Renal cortex interstitium (tissue), 11 donors: ENCODE measurements around the gene ATP10A. TPM values are rescaled to one million over a fixed set of nuclear protein-coding genes. Genes with fewer than 3 reads are reported as not detected.

ENCODE experiments used
- DNase-seq, 11 donors: peaks; one replicate each; pipeline ENCODE4 v3.0.0-alpha.2; 2013; ENCODE audit warnings: low read depth in 9 of 11, low spot score in 4 of 11; ENCODE audit errors: extremely low read depth in 1 of 11
- polyA plus RNA-seq, 3 donors: library from polyadenylated mRNA; unstranded; fragments of 120-200 nt; gene quantifications; one replicate each; pipeline ENCODE4 v1.2.1, GENCODE V29; 2013; ENCODE audit not compliant: insufficient read length in 3 of 3

The ATP10A gene
- polyA plus RNA-seq, 3 donors = 2.1 to 5.3 (median 2.9) TPM

DNA sequence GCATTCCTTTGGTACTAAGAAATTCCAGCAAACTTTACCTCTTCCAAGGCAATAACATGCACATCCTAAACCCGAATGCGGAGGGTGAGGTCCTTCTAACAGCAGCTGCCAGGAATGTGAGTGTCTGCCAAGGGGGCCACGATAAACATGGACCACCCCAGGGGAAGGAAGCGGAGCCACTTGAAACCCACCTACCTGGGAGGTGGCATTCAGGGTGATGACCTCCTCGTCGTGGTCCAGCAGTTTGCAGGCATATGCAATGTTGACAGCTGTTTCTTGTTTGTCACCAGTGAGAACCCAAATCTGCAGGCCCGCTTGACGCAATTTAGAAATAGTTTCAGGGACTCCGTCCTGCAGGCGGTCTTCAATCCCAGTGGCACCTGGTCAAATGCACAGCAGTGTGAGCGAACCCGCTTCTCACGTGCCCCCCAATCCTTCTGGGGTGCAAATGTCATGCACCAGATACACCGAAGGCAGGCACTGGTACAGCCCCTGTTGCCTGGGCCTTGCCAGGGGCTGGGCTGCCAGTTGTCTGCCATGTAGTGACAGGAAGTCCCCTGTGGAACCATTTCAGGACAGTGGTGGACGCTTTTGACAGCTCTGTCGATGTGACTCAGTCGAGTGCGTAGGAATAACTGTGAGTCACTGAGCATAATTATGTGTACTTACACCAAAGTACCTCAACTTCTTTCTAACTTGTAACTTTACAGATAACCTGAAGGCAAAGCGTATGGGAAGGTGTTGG is 161.2 kb downstream of the ATP10A start:
- DNase-seq = no peak

DNA sequence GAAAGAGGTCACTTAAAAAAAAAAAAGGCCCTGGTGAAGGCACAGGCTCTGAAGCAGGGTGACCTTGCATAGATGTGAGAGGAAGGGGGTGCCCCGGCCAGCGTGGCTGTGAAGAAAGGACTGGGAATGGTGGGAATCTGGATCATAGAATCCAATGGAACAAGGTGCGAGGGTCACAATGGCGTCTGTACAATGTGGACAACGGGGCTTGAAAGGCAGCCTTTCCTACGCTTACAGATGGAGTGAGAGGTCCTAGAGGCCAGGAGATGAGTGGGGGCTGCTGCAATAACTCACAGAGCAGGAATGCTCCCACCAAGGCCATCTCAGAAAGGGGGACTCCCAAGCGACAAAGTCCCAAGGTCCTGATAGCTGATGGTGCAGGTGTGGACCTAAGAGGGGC is 162.2 kb downstream of the ATP10A start:
- no peak for DNase-seq

DNA sequence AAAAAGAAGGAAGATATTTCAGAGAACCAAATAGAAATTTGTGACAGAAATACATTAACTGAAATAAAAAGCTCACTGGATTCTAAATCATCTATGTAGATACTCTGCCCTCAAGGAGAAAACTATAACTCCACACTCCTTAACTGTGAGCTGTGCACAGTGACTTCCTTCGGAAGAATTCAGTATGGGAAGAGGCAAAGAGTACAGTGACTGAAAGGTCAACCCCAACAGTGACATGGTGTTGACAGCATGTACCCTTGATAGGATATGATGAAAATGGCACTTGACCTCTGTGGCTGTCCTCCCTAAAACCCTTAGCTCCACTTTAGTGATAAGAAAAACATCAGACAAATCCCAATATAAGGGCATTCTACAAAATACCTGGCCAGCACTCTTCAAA is 165.5 kb downstream of the ATP10A start:
- no peak for DNase-seq

DNA sequence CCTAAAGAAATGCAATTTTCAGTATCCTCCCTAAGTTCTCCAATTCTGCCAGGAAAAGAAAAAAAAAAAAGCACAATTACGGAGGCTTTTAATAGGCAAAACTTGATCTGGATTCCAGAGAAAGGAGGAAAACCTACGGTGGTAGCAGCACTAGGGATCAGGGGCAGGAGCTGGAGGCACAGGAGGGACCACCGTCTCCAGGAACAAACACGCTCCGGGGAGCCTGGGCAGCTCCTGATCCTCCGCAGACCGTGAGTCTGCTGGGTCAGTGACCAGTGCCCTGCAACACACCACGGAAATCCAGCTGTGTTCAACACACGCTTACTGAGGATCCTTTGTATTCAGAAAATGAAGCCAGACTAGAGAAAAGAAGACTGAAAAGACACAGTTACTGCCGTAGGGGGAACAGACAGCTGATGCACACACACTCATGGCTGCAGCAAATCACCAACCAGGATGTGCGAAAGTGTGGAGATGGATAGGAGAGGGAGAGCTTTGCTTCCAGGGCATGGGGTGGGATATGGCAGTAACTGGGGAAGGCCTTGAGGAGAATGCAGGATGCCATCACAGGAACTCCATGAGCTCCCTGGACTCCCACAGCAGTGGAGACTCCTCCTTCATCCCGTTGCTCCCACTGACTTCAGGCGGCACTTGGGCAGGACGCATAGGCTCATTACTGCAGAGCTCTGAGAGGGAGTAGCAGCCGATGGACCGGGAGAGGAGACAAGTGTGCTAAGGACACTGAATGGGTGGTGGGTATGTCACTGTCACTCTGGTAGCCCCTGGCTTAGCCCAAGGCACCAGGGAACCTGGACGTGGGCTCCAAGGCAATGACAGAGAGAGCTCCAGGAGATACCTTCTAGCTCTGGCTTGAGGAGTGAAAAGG is 167.0 kb downstream of the ATP10A start:
- DNase-seq = no peak

DNA sequence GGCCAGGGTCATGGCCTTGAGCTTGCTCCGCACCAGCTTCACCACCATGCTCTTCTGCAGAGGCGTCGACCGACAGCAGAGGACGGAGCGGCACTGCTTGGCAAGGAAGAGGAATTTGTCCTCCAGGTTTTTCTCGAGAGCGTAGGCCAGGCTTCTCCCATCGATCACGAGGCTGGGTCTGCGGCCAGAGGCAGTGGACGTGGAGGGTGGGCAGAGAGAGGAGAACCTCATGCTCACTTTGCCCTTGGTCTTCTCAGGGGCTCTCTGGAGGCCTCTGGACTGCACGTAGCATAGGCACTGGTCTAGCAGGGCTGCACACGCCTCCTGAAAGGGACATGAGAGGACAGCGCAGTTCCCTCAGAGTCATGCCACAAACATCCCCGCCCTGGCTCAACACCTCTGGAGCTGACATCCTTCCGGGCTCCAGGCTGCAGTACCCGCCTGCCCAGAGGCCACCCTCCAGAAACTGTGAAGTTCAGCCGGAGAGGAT is 168.3 kb downstream of the ATP10A start:
- no peak for DNase-seq

DNA sequence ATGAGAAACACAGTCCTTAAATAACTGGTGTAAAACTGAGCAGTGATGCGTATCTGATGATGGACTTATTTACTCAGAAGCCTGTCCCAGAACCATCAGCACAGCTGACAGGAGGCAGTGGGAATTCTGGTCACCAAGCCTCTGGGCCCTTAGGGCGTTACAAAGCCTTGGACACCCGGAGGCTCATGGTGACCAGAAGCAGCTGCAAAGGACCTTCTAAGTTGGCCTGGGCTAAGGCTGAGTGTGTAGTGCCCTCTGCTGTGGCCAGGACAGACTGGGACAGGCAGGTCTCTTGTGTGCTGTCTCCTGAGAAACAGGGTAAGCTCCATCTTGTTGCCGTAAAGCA is 168.9 kb downstream of the ATP10A start:
- DNase-seq = no peak

DNA sequence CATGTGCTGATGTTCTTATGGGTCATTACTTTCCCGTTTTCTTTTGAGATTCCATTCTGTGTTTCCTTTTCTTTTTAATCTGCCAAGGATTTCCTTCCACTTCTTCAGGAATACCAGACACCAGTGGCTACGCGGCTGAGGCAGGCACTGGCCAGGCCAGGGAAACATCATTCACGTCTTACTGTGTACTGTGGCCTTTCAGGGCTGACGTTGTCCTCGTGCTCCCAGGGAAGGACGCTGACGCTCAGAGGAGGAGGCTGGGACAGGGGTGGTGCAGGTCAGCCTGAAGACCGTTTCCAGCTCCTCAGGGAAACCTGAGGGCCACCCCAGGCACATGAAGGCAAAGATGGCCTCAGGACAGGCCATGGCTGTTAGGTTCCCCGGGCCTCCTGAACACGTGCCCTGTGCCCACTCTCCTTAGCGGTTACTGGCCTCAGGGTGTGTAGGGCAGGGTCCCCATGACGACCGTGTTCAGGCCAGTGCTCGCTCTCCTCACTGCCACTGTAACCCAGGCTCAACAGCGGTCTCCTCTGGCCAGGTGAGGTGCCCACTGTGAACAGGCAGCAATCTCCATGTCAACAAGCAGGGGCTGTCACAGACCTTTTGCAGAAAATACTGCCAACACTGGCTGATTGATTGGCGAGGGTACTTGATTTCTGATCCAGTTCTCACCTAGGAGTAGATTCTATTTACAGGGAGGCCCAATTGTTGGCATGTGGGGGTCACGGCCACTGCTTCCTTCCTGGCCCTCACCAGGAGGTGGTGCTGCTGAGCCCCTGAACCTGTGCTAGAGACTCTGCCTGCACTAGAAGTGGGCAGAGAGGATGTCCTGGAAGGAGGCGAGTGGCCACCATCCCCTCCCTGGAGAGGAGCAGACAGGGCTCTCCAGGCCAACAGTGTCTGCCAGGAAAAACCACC is 169.5 kb downstream of the ATP10A start:
- no peak for DNase-seq

DNA sequence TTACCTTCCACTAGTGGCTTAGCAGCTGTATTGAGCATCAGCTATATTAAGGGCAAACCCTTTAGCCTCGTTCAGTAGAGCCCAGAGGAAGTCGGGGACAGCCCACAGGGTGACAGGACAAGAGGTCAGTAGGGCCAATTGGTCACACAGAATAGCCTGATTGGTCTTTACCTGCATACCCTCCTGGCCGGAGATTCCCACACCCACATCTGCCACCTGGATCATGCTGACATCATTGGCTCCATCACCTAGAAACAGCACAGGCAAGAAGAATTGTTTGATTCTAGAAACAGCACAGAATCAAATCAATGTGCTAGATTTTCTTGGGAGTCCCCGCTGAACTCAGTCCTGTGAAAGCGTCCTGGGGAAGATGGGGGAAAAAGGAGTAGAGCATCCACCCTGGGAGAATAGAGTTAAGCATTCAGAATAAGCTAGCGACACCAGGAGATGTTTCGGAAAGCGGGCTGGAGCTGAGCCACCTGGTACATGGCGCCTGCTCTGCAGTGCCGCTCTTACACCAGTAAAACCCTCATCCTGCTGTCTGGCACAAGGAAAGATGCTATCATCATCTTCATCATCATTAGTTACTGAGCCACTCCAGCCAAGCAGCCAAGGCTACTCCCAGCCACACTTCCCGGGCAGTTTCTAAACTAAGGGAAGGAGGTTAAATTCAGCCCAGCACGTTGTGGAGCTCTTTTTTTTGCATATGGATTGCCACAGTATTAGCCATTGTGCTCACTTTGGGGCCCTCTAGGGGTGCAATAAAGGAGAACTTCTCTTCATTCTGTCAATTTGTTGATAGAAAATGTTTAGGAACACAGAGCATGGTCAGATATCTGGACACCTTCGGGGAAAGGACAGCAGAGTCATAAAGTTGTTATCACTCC is 171.3 kb downstream of the ATP10A start:
- DNase-seq = no peak

DNA sequence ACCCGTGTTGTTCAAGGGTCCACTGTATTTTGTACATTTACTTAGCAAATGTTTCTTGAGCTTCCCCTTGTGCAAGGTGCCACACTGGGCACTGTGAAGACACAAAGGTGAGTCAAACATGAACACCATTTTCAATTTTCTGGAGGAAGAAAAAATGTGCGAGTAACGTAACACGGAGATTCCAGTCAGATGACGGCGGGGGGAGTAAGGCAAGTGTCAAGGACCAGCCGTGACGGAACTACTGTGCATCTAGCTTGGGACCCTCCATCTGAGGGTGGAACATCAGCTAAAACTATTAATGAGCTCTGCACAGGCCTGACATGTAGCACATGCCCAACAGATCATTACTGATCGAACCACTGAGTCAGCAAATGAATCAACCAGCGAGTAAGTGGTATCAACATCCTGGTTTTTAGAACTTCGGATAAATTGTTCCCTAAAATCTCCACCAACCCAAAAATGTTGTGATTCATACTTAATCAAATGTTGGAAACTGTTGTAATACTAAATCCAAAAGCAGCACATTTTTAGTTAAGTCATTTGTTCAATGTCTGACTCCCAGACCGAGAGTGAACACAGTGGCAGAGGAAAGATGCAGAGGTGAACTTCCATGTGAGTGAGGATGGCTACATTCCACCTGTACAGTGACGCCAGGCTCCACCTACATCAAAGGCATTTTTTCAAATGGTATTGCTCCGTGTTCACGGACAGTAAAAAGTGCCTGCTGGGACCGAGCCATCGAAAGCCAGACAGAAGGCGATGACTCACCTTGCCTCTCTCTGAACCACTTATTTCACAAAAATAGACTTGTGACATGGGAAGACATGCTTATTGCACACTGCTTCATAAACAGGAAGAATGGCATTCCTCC is 172.2 kb downstream of the ATP10A start:
- no peak for DNase-seq

DNA sequence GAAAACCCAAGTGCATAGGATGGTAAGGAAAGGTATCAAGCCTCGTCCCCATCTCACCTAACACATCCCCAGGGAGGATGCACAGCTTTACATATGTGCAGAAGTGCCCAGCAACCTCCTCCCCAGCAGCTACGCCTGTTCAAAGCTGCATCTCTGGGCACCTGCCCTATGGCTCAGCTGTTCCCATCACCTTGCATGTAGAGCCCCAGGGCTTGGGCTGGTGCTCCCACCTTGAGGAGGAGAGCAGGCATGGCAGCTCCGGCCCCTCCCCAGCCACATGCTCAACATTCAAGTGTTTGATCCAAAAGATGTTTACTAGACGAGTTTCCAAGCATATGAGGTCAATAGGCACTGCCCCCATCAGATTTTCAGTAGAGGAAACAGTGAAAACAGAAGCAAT is 173.5 kb downstream of the ATP10A start:
- no peak for DNase-seq

DNA sequence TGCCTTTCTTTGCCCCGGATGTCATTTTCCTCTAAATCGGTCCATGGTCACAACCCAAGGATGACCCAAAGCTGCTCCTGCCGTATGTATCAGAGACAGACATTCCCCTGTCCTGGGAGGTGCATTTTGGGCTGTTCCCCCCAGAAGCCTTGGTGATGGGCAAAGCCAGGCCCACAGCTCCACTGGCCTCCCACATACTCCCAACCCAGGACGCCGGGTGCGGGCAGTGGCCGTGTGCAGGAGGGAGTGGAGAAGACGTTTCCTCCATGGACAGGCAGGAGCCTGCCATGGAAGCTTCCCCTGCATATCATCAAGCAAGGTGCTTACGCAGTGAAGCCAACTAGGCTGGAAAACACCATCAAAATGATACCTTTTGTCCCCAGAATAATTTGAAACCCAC is 175.0 kb downstream of the ATP10A start:
- DNase-seq = no peak

DNA sequence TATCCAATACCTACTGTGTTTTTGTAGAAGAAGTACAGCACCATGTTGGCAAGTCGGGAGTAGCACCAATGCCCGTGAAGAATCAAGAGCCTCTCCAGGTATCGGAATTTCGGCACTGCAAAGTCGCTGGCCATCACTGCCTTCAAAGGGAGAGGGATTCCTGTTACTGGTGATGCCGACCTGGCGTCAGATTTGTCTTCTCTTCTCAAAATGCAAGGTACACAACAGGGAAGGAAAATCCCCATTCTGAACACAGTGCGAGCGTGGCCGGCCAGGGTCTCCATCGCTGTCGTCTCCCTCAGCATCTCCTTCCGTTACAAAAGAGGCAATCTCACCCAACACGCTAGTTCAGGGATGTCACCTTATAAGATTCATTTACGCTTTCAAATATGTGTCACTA is 175.4 kb downstream of the ATP10A start:
- no peak for DNase-seq

DNA sequence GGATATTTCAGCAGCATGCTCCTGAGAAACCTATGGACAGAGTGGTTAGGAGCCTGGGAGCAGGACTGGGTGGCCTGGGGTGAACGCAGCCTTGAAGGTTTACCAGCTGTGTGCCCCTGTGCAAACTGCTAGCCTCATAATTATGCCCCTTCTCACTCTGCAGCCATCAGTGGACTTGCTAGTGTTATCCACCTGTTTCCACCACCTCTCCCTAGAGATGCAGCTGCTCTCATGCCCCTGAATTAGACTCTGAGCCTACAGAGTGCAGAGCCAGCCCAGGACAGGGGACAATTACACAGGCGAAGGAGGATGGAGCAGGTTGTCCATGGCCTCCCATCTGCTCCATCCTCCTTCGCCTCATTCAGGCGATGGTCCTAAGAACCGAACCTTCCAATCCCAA is 175.9 kb downstream of the ATP10A start:
- DNase-seq = no peak

DNA sequence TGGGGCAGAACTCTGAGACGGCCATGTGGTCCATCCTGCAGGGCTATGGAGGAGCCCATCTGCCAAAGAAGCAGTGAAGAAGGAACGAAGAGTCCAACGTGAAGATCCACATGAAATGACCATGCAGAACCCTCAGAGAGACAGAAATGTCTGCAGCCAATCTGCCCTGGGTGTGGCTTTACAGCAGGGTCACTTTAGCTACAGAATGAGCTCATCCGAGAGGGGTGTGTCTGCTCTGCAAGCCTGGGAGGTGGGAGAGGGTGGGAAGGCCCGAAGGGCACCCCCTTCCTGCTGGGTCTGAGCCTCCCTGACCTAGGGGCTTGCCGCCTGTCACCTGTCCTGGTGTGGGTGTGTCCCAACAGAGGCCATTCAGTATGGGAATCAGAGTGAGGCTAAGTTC is 176.3 kb downstream of the ATP10A start:
- no peak for DNase-seq

DNA sequence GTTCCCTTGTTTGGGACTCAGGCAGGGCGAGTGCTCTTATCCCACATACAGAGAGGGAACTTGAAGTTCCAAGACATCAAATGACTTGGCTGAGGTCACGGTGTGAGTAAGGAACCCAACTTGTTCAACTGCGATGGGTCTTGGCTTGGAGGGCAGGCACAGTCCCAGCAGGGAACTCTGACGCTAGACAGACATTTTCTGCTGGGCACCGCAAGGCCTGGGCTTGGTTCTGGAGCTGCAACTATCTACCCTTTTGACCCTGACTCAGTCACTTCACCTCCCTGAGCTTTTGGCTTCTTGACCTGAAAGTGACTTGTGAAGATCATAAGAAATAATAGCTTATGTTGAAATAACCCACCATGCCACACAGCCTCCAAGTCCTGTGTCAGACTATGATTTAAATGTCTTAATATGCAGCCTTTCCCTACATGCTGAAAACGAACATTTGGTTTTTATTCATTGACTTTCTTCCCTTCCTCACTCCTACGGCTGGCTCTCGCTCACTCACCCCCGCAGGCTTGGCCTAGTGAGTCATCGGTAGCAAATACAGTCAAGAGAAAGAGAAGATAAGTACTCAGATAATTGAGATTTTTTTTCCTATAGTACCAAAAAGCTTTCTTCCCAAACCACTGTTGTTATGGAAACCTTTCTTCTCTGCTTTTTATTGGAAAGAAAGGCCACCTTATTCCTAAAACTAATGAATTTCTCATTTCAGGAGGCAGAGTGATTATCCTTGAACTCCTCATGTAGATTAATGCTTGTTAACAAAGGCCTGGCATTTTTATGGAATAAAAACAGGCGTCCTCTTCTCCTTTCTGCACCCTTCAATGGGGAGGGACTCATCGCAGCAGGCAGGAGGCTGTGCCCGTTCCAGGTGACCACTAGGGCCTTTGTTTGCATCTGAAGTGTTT is 178.4 kb downstream of the ATP10A start:
- DNase-seq = no peak

DNA sequence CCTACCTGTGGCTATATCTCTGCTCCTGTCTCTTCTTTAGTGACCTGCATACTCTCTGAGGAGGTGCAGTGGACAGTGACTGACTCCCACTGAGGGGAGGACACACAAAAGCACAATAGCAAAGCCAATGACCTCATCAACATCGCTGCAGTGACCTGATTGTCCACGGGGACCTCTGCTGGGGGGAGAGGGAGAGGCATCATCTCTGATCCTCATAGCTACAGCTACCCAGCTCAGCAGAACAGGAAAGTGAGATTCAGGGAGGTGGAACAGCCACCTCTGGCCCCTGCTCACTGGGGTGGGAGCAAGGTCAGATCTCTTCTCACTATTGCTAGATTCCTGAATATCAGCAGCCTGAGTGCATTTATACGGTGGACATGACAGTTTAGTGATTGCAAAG is 179.2 kb downstream of the ATP10A start:
- DNase-seq = no peak

DNA sequence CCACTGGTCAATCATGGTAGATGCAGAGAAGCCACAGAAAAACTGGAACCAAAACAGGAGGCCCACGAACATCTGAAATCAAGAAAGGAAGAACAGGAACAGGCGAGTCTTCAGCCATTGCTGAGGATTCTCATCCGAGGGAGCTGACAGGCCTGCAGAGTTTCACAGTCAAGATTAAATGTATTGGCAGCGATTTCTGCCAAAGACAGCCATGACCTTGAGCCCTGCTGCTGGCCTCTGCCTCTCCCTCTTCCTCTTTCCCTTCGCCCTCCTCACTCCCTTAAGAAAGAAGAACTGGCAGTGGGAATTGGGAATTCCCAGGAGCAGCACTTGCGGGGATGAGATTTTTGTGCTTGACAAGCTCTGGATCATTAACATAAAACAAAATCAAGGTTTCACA is 179.7 kb downstream of the ATP10A start:
- no peak for DNase-seq
